H1 (cell line): ENCODE data around the gene FOXL3. TPM values are rescaled to one million over a fixed set of nuclear protein-coding genes. Genes with fewer than 3 reads are reported as not detected.

Experiments used
- CTCF ChIA-PET: fragments of 300-600 bp; sonication (Branson Sonifier 250); formaldehyde crosslinking; loops from one replicate; lab custom pipeline; 2021; ENCODE audit not compliant: partially characterized antibody; lab: Charles Lee
- POLR2A ChIA-PET: fragments of 300-600 bp; sonication (Branson Sonifier 250); formaldehyde crosslinking; loops from one replicate; lab custom pipeline; 2021; ENCODE audit warnings: inconsistent platforms; ENCODE audit not compliant: partially characterized antibody; lab: Charles Lee
- DNase-seq, 2 experiments: peaks; one replicate each; pipeline versions ENCODE4 v3.0.0 to v3.0.0-alpha.2; 2010 to 2022; ENCODE audit warnings: low spot score in 2 of 2, low read depth in 1 of 2, mixed read lengths in 1 of 2
- FAIRE-seq: peaks from 2 replicates; lab custom pipeline; 2011; peaks lifted over from hg19 to GRCh38; lab: Jason Lieb, UNC
- H2AFZ ChIP-seq: 2 replicates; pipeline ENCODE4 v1.8.1; 2012; ENCODE audit warnings: low read length, inconsistent platforms
- H2AK5ac ChIP-seq: 2 replicates; pipeline ENCODE4 v1.6.1; 2013; ENCODE audit warnings: low read depth, low read length
- H2BK120ac ChIP-seq: replicated peaks from 2 replicates; pipeline ENCODE3; 2013; ENCODE audit warnings: low read depth, low read length, inconsistent platforms
- H2BK12ac ChIP-seq: 2 replicates; pipeline ENCODE4 v1.6.1; 2013; ENCODE audit warnings: low read depth, low read length
- H2BK15ac ChIP-seq: 2 replicates; pipeline ENCODE4 v1.6.1; 2013; ENCODE audit warnings: low read length
- H2BK20ac ChIP-seq: 2 replicates; pipeline ENCODE4 v1.6.1; 2013; ENCODE audit warnings: low read length
- H2BK5ac ChIP-seq: 2 replicates; pipeline ENCODE4 v1.6.1; 2013; ENCODE audit warnings: low read depth, low read length
- H3K14ac ChIP-seq: 2 replicates; pipeline ENCODE4 v1.6.1; 2013; ENCODE audit warnings: inconsistent platforms; ENCODE audit not compliant: insufficient read length
- H3K18ac ChIP-seq: 2 replicates; pipeline ENCODE4 v1.6.1; 2013; ENCODE audit warnings: low read length; ENCODE audit errors: extremely low read depth
- H3K23ac ChIP-seq: 2 replicates; pipeline ENCODE4 v1.6.1; 2013; ENCODE audit warnings: inconsistent platforms; ENCODE audit not compliant: insufficient read length
- H3K23me2 ChIP-seq: 2 replicates; pipeline ENCODE4 v1.6.1; 2013; ENCODE audit warnings: low read depth, low read length
- H3K27ac ChIP-seq: 2 replicates; pipeline ENCODE4 v1.6.1; 2011; ENCODE audit warnings: low read depth, low read length, inconsistent platforms
- H3K27me3 ChIP-seq, 4 experiments: replicated peaks in 1 of 4; 1 replicate in 1 of 4; 2 replicates in 3 of 4; pipeline versions ENCODE4 v1.6.1 to v1.8.1; 2011 to 2013; ENCODE audit warnings: low read length in 3 of 4, mild to moderate bottlenecking in 3 of 4, inconsistent platforms in 2 of 4, mixed read lengths in 2 of 4, moderate library complexity in 1 of 4; ENCODE audit not compliant: control insufficient read depth in 3 of 4, insufficient read depth in 3 of 4; ENCODE audit errors: extremely low read depth in 1 of 4
- H3K36me3 ChIP-seq, 4 experiments: 2 replicates each; pipeline versions ENCODE4 v1.6.1 to v1.8.1; 2011 to 2013; ENCODE audit warnings: mild to moderate bottlenecking in 4 of 4, low read length in 3 of 4, moderate library complexity in 2 of 4, control low read depth in 1 of 4, inconsistent platforms in 1 of 4; ENCODE audit not compliant: insufficient read depth in 4 of 4, control insufficient read depth in 2 of 4
- H3K4ac ChIP-seq: replicated peaks from 2 replicates; pipeline ENCODE3; 2013; ENCODE audit warnings: low read length, low read depth, mixed read lengths, inconsistent platforms; ENCODE audit not compliant: insufficient read length
- H3K4me1 ChIP-seq, 4 experiments: replicated peaks in 1 of 4; 1 replicate in 1 of 4; 2 replicates in 3 of 4; pipeline versions ENCODE4 v1.6.1 to v1.8.1; 2011 to 2013; ENCODE audit warnings: low read length in 3 of 4, inconsistent platforms in 2 of 4, mixed read lengths in 1 of 4; ENCODE audit not compliant: insufficient read depth in 4 of 4, control insufficient read depth in 3 of 4
- H3K4me2 ChIP-seq, 2 experiments: 2 replicates each; pipeline versions ENCODE4 v1.6.1 to v1.8.1; 2011 to 2013; ENCODE audit warnings: low read depth in 2 of 2, low read length in 2 of 2, control low read depth in 1 of 2, inconsistent platforms in 1 of 2, mild to moderate bottlenecking in 1 of 2; ENCODE audit not compliant: insufficient read depth in 1 of 2
- H3K4me3 ChIP-seq, 4 experiments: fragments of 200-600, 300-600 bp in 1 of 4; sonication (generic), shearing (Covaris generic), sonication (Bioruptor Twin) in 1 of 4; 2 replicates each; pipeline versions ENCODE4 v1.5.1 to v1.8.1; 2011 to 2016; ENCODE audit warnings: low read length in 4 of 4, low read depth in 3 of 4, control low read depth in 2 of 4, inconsistent platforms in 2 of 4, mild to moderate bottlenecking in 2 of 4, mixed read lengths in 1 of 4, moderate library complexity in 1 of 4; ENCODE audit not compliant: insufficient read depth in 2 of 4; ENCODE audit errors: extremely low read depth in 1 of 4
- H3K56ac ChIP-seq: replicated peaks from 2 replicates; pipeline ENCODE3; 2013; ENCODE audit warnings: low read depth, mild to moderate bottlenecking, mixed read lengths, low read length, inconsistent platforms; ENCODE audit not compliant: insufficient read length
- H3K79me1 ChIP-seq: 2 replicates; pipeline ENCODE4 v1.6.1; 2013; ENCODE audit warnings: low read depth, low read length, control low read depth
- H3K79me2 ChIP-seq, 2 experiments: 2 replicates each; pipeline versions ENCODE4 v1.6.1 to v1.8.1; 2012 to 2013; ENCODE audit warnings: low read length in 2 of 2, mild to moderate bottlenecking in 2 of 2, inconsistent platforms in 1 of 2; ENCODE audit not compliant: insufficient read depth in 2 of 2, control insufficient read depth in 1 of 2
- H3K9ac ChIP-seq, 4 experiments: replicated peaks in 1 of 4; 1 replicate in 1 of 4; 2 replicates in 3 of 4; pipeline versions ENCODE4 v1.6.1 to v1.8.1; 2011 to 2013; ENCODE audit warnings: low read depth in 3 of 4, low read length in 3 of 4, control low read depth in 2 of 4, mild to moderate bottlenecking in 2 of 4, moderate library complexity in 2 of 4, inconsistent platforms in 1 of 4; ENCODE audit errors: extremely low read depth in 1 of 4
- H3K9me3 ChIP-seq, 2 experiments: 2 replicates each; pipeline versions ENCODE4 v1.6.1 to v1.8.1; 2012 to 2013; ENCODE audit warnings: mild to moderate bottlenecking in 2 of 2, moderate library complexity in 2 of 2, control low read depth in 1 of 2, inconsistent platforms in 1 of 2, low read depth in 1 of 2, low read length in 1 of 2, mixed read lengths in 1 of 2; ENCODE audit not compliant: insufficient read depth in 2 of 2
- H4K20me1 ChIP-seq, 2 experiments: replicated peaks in 1 of 2; 2 replicates each; pipeline versions ENCODE3 to v1.8.1; 2011 to 2013; ENCODE audit warnings: inconsistent platforms in 2 of 2, low read length in 2 of 2, mild to moderate bottlenecking in 1 of 2; ENCODE audit not compliant: insufficient read depth in 2 of 2, control insufficient read depth in 1 of 2
- H4K5ac ChIP-seq: 2 replicates; pipeline ENCODE4 v1.6.1; 2013; ENCODE audit warnings: low read length, low read depth, mixed read lengths, inconsistent platforms; ENCODE audit not compliant: insufficient read length
- H4K8ac ChIP-seq: 2 replicates; pipeline ENCODE4 v1.8.0; 2013; ENCODE audit warnings: mild to moderate bottlenecking, moderate library complexity, low read length, inconsistent platforms; ENCODE audit not compliant: insufficient read depth; ENCODE audit errors: extremely low read depth
- H4K91ac ChIP-seq: replicated peaks from 2 replicates; pipeline ENCODE3; 2013; ENCODE audit warnings: low read length, mixed read lengths, inconsistent platforms; ENCODE audit not compliant: insufficient read length
- ATF3 ChIP-seq: IDR thresholded peaks from 2 replicates; pipeline ENCODE4 v1.6.1; 2011; ENCODE audit warnings: low read depth, mild to moderate bottlenecking, low read length; ENCODE audit not compliant: insufficient read depth
- BACH1 ChIP-seq: IDR thresholded peaks from 2 replicates; pipeline ENCODE4 v1.6.1; 2012; ENCODE audit warnings: low read length, improper control_type of control experiment
- BCL11A ChIP-seq, 2 experiments: IDR thresholded peaks; one replicate each; pipeline ENCODE4 v1.6.1; 2011; ENCODE audit warnings: low read depth in 2 of 2, low read length in 2 of 2, mild to moderate bottlenecking in 2 of 2
- CEBPB ChIP-seq: IDR thresholded peaks from 2 replicates; pipeline ENCODE4 v1.6.1; 2012; ENCODE audit warnings: low read depth, low read length
- CHD1 ChIP-seq: IDR thresholded peaks from 2 replicates; pipeline ENCODE4 v1.6.1; 2012; ENCODE audit warnings: low read depth, low read length, improper control_type of control experiment
- CREB1 ChIP-seq: IDR thresholded peaks from 2 replicates; pipeline ENCODE4 v1.6.1; 2012; ENCODE audit warnings: inconsistent platforms
- JUND ChIP-seq: IDR thresholded peaks from 2 replicates; pipeline ENCODE4 v1.6.1; 2011; ENCODE audit warnings: mild to moderate bottlenecking, improper control_type of control experiment, low read length
- KDM1A ChIP-seq: fragments of 200-600, 300-600 bp; sonication (generic); IDR thresholded peaks from 2 replicates; pipeline ENCODE4 v1.7.1; 2016; ENCODE audit warnings: mild to moderate bottlenecking, low read length, borderline replicate concordance
- MAX ChIP-seq: IDR thresholded peaks from 2 replicates; pipeline ENCODE4 v1.6.1; 2012; ENCODE audit warnings: inconsistent platforms
- POLR2A ChIP-seq, 2 experiments: IDR thresholded peaks; 1 replicate in 1 of 2; 2 replicates in 1 of 2; pipeline ENCODE4 v1.6.1; 2011; ENCODE audit warnings: low read depth in 2 of 2, low read length in 2 of 2, mild to moderate bottlenecking in 2 of 2; ENCODE audit errors: control extremely low read depth in 1 of 2
- RFX5 ChIP-seq: IDR thresholded peaks from 2 replicates; pipeline ENCODE4 v1.6.1; 2011; ENCODE audit warnings: low read depth, low read length, improper control_type of control experiment, borderline replicate concordance
- SRF ChIP-seq: IDR thresholded peaks from 2 replicates; pipeline ENCODE4 v1.6.1; 2011; ENCODE audit warnings: mild to moderate bottlenecking, low read depth, low read length, moderate library complexity
- SUZ12 ChIP-seq: fragments of 200-600 bp; sonication (generic); IDR thresholded peaks from 2 replicates; pipeline ENCODE4 v1.6.1; 2012; ENCODE audit warnings: mild to moderate bottlenecking, inconsistent platforms, low read length, moderate library complexity, mixed read lengths
- TAF7 ChIP-seq: optimal IDR thresholded peaks from 2 replicates; pipeline ENCODE3; 2011; ENCODE audit warnings: low read depth, mild to moderate bottlenecking, inconsistent platforms, low read length, moderate library complexity, borderline replicate concordance
- TBP ChIP-seq: IDR thresholded peaks from 2 replicates; pipeline ENCODE4 v1.6.1; 2011; ENCODE audit warnings: low read depth, low read length, improper control_type of control experiment
- WGBS, 2 experiments: shearing (Covaris generic) in 1 of 2; methylation state at CpG; one replicate each; pipeline versions ENCODE4 v1.1.6 to v1.1.7; 2013 to 2015; ENCODE audit warnings: low lambda C conversion rate in 2 of 2, mixed read lengths in 2 of 2, inconsistent platforms in 1 of 2, low coverage in 1 of 2, missing lambda C conversion rate in 1 of 2; ENCODE audit not compliant: insufficient replicate concordance in 2 of 2, insufficient coverage in 1 of 2, insufficient read length in 1 of 2; ENCODE audit errors: extremely low coverage in 1 of 2, missing lambda C conversion rate in 1 of 2; 5-methylcytosine and 5-hydroxymethylcytosine counted together
- polyA plus RNA-seq, 7 experiments: library from polyadenylated mRNA; depleted of rRNA in 3 of 7; stranded (reverse) in 5 of 7; unstranded in 2 of 7; fragments of >200 nt in 5 of 7; fragments of 200-250 nt in 2 of 7; gene quantifications; 1 replicate in 5 of 7; 2 replicates in 1 of 7; 4 replicates in 1 of 7; pipeline versions ENCODE4 v1.2.1 to v1.2.3, GENCODE V29; 2011 to 2013; ENCODE audit warnings: missing spikeins in 2 of 7, mixed read lengths in 2 of 7
- total RNA-seq: library from RNA; stranded (reverse); fragmentation: NEBNext Ultra II Directional; extraction: Animal tissue kit (Norgen Biotek cat#: 25700); gene quantifications from 2 replicates; pipeline ENCODE4 v1.2.1, GENCODE V29; 2021

Gene FOXL3
- total and polyA plus RNA-seq, 2 of the 8 experiments (the other 6 are each of a cell fraction or from before 2014, with no cell fraction given): not detected

GRCh38 chr7:322708-323111 lies 32.7 kb downstream of the FOXL3 start:
- Histone ChIP-seq H4K20me1 (no peaks in the 10 kb centered on the region), H4K91ac (no peak overlapping the region), H4K8ac (no peak overlapping the region), H3K9ac (no peak overlapping the region), H3K4me2 (peak overlapping the region in 1 of 2 experiments; percentile 67; a peak in 2 of 4 replicates), H2BK15ac (no peak overlapping the region), H2AK5ac (no peak overlapping the region), H4K5ac (no peak overlapping the region), H3K18ac (no peak overlapping the region), H2AFZ (no peak overlapping the region), H3K79me1 (no peaks in the 10 kb centered on the region), H3K4me1 (peaks cover 0 to 6% (median 1%) of the 10 kb centered on the region in 4 experiments; a peak in 4 of 7 replicates), H3K27ac (no peak overlapping the region), H3K4ac (no peak overlapping the region), H3K56ac (no peak overlapping the region), H3K36me3 (no peaks in the 10 kb centered on the region), H3K23ac (no peak overlapping the region), H3K27me3 (peaks cover 0 to 2% (median under 1%) of the 10 kb centered on the region in 4 experiments; a peak in 1 of 7 replicates), H3K79me2 (no peaks in the 10 kb centered on the region), H3K4me3 (0 out of 8 replicates have a peak overlapping the region, but pooled peaks of 2 of the 4 experiments have one; percentile 23 to 44), H2BK120ac (no peak overlapping the region), H3K23me2 (no peaks in the 10 kb centered on the region; the same call in 1 of the 2 replicates), H2BK20ac (no peak overlapping the region), H2BK5ac (no peak overlapping the region), H3K9me3 (peaks cover 4 to 7% of the 10 kb centered on the region in 2 experiments; a peak in 1 of 4 replicates), H3K14ac (no peak overlapping the region), H2BK12ac (no peak overlapping the region)
- DNase-seq (no peak), FAIRE-seq (no peak)
- CTCF ChIA-PET: interaction anchor here (0.9 to 3.6 kb wide), 20 partner anchors 8 to 577 kb away, joined by 3 to 22 read pairs (median 4); no protein-coding TSS in a partner anchor
- POLR2A ChIA-PET: no interaction called here
- WGBS, 2 experiments: 89% methylated on average over 6 of the region's 6 CpGs; no CpG with 5 or more reads in 1 of the 2 experiments
- no peak for TF ChIP-seq BCL11A (IDR thresholded peaks at IDR 0.05; ENCODE audit: low read depth in 2 of 2, low read length in 2 of 2)
- no peak for TF ChIP-seq SRF
- TF ChIP-seq TAF7: no peak
- no peak for TF ChIP-seq RFX5
- TF ChIP-seq SUZ12: no peak
- TF ChIP-seq CEBPB: no peak
- TF ChIP-seq ATF3: no peak
- TF ChIP-seq KDM1A: no peak
- TF ChIP-seq CREB1: no peak
- TF ChIP-seq JUND: no peak
- no peak for TF ChIP-seq CHD1
- TF ChIP-seq MAX: no peak
- TF ChIP-seq TBP: no peak
- no peak for TF ChIP-seq POLR2A (IDR thresholded peaks at IDR 0.05; ENCODE audit: control extremely low read depth in 1 of 2, low read depth in 2 of 2, low read length in 2 of 2)
- no peak for TF ChIP-seq BACH1
